ENCODE measurements around the gene ECT2L.

The ECT2L gene

DNA sequence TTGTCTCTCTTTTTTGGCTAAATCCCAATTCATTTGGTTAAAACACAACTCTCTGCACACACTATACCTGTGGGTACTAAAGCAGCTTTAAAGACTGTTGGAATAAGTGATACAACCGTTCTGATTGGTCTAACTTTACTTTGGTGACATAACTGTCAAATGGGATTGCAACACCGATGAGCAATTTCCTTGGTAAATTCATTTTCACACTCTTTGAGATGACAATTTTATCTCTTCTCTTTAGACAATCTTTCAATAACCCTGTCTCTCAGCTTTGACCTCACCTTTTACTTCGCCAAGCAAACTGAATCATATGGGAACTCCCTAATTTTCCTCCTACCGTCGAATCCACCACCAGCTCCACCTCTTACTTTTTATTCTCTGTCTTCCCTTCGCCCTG is 60.8 kb downstream of the ECT2L start:
- H3K27ac Mint-ChIP-seq, result no peak overlapping the region
- peaks cover 3% of the 10 kb centered on the region for H3K27me3 Mint-ChIP-seq (ENCODE audit: low read depth, poor library complexity)
- no peaks in the 10 kb centered on the region for H3K4me1 Mint-ChIP-seq
- H3K4me3 Mint-ChIP-seq, result no peak overlapping the region
- DNase-seq, result no peak
- peaks cover 3% of the 10 kb centered on the region for H3K9me3 Mint-ChIP-seq
- H3K36me3 Mint-ChIP-seq (ENCODE audit: low read depth), result no peaks in the 10 kb centered on the region
- TF ChIP-seq, protein P1, sequence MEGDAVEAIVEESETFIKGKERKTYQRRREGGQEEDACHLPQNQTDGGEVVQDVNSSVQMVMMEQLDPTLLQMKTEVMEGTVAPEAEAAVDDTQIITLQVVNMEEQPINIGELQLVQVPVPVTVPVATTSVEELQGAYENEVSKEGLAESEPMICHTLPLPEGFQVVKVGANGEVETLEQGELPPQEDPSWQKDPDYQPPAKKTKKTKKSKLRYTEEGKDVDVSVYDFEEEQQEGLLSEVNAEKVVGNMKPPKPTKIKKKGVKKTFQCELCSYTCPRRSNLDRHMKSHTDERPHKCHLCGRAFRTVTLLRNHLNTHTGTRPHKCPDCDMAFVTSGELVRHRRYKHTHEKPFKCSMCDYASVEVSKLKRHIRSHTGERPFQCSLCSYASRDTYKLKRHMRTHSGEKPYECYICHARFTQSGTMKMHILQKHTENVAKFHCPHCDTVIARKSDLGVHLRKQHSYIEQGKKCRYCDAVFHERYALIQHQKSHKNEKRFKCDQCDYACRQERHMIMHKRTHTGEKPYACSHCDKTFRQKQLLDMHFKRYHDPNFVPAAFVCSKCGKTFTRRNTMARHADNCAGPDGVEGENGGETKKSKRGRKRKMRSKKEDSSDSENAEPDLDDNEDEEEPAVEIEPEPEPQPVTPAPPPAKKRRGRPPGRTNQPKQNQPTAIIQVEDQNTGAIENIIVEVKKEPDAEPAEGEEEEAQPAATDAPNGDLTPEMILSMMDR (IDR thresholded peaks at IDR 0.05), result no peak

DNA sequence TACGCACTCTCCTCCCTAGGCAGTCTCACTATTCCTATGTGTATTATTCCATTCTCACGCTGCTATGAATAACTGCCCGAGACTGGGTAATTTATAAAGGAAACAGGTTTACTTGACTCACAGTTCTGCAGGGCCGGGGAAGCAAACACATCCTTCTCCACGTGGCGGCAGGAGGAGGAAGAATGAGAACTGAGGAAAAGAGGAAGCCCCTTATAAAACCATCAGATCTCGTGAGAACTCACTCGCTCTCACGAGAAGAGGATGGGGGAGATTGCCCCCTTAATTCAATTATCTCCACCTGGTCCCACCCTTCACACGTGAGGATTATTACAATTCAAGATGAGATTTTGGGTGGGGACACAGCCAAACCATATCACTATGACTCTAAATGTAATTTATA is 61.9 kb downstream of the ECT2L start:
- H3K36me3 Mint-ChIP-seq (ENCODE audit: low read depth), result no peaks in the 10 kb centered on the region
- TF ChIP-seq, protein P1 (IDR thresholded peaks at IDR 0.05), result no peak
- peaks cover 9% of the 10 kb centered on the region for H3K4me1 Mint-ChIP-seq
- DNase-seq, result no peak
- no peak overlapping the region for H3K27ac Mint-ChIP-seq
- H3K4me3 Mint-ChIP-seq, result no peak overlapping the region
- H3K27me3 Mint-ChIP-seq (ENCODE audit: low read depth, poor library complexity), result peaks cover 3% of the 10 kb centered on the region
- H3K9me3 Mint-ChIP-seq, result peaks cover 3% of the 10 kb centered on the region

DNA sequence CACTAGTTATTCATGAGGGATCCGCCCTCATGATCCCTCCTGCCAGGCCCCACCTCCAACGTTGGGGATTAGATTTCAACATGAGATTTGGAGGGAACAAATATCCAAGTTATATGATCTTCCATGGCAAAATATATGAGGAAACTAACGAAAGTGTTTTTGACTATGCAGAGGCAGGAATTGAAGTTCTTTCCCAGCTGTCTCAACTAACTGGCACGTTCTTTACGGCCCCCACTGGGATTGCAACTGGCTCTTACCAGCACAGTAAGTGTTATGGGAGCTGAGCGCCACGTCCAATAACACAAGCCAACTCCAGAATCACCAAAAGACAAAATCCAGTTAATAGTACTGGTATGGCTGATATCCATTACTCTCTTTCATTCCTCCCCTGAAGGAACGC is 66.6 kb downstream of the ECT2L start:
- TF ChIP-seq, protein P1 (IDR thresholded peaks at IDR 0.05), result no peak
- no peak overlapping the region for H3K27ac Mint-ChIP-seq
- no peak for DNase-seq
- H3K27me3 Mint-ChIP-seq (ENCODE audit: low read depth, poor library complexity), result peaks cover 3% of the 10 kb centered on the region
- peaks cover 16% of the 10 kb centered on the region for H3K4me1 Mint-ChIP-seq
- H3K9me3 Mint-ChIP-seq, result peaks cover 3% of the 10 kb centered on the region
- no peak overlapping the region for H3K4me3 Mint-ChIP-seq
- no peaks in the 10 kb centered on the region for H3K36me3 Mint-ChIP-seq (ENCODE audit: low read depth)

DNA sequence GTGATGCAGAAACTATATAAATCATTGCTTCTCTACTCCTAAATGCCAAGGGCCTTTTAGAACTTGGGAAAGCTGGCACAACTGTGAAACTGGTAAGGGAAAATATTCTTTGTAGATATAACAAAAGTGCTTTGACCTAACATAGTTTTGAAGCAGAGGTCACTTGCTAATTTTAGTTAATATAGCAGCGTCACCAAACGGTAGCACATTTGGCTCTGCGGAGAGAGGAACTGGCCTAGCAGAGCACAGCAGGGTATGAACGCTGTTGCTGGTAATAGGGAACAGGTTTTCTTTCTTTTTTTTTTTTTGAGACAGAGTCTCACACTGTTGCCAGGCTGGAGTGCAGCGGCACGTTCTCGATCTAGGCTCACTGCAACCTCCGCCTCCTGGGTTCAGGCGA is 67.4 kb downstream of the ECT2L start:
- Mint-ChIP-seq H3K4me1 (peaks cover 18% of the 10 kb centered on the region), H3K27me3 (ENCODE audit: low read depth, poor library complexity) (peaks cover 3% of the 10 kb centered on the region), H3K4me3 (no peak overlapping the region), H3K9me3 (peaks cover 3% of the 10 kb centered on the region), H3K36me3 (ENCODE audit: low read depth) (no peaks in the 10 kb centered on the region), H3K27ac (no peak overlapping the region)
- TF ChIP-seq, protein P1 (IDR thresholded peaks at IDR 0.05), result no peak
- no peak for DNase-seq

DNA sequence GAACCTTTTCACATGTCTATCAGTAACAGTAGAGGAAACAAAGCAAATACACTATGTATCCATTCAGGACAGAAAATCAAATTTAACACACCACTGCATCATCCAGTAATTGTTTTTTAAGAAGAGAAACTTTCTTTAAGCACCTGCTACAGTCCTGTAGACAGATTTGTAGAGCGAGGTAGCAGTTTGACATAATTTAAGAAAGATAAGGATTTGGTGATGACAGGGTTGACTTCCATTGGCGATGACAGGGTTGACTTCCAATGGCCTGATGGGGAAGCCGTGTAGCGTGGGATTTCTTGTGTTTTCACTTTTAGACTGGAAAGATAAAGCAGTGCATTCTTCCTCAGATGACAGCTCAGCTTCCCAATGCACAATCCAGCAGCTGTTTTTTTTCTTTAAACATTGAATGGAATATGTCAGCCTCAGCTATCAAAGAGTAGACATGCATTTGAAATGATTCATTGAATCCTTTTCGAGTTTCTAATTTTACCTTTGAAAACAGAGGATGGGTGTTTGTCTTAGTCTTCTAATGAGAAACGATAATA is 68.5 kb downstream of the ECT2L start:
- TF ChIP-seq, protein P1 (IDR thresholded peaks at IDR 0.05), result no peak
- H3K36me3 Mint-ChIP-seq (ENCODE audit: low read depth), result no peaks in the 10 kb centered on the region

DNA sequence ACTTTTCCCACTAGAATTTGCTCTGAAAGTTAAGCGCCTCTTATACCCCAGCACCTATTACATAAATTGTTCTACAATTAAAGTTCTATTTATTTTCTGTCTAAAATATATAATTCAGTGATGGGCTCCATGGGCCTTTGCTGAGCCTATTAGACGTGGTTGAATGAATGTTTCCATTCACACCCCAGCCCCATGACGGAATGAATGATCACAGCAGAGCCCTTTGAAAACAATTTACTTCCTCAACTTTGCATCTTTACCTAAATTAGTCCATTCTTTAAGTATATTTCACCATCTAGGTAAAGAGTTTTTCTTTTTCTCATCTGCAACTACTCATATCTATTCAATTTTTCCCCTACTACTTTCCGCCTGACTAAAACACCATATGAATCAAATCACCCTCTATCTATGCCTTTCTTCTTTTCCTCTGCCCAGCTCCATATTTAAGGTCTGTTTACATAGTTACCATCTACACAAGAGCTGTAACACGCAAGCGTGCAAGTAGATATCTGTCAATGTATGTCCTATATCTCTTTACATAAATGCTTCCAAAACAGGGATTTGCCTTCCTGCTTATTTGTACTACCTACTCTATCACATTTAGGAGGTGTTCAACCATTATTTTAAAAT is 69.7 kb downstream of the ECT2L start:
- H3K27me3 Mint-ChIP-seq (ENCODE audit: low read depth, poor library complexity), result peaks cover 6% of the 10 kb centered on the region

More for the DNA sequence above, 68.5 kb downstream of the ECT2L start:
- peaks cover 3% of the 10 kb centered on the region for H3K9me3 Mint-ChIP-seq
- H3K4me3 Mint-ChIP-seq, result no peak overlapping the region
- H3K4me1 Mint-ChIP-seq, result peaks cover 26% of the 10 kb centered on the region
- H3K27me3 Mint-ChIP-seq (ENCODE audit: low read depth, poor library complexity), result peaks cover 6% of the 10 kb centered on the region
- H3K27ac Mint-ChIP-seq, result no peak overlapping the region
- DNase-seq, result no peak

More for the DNA sequence above, 69.7 kb downstream of the ECT2L start:
- peak overlapping the region; percentile 0 for H3K27ac Mint-ChIP-seq
- no peak overlapping the region for H3K4me3 Mint-ChIP-seq
- peaks cover 31% of the 10 kb centered on the region for H3K4me1 Mint-ChIP-seq
- no peak for DNase-seq
- H3K9me3 Mint-ChIP-seq, result peaks cover 3% of the 10 kb centered on the region
- H3K36me3 Mint-ChIP-seq (ENCODE audit: low read depth), result no peaks in the 10 kb centered on the region
- TF ChIP-seq, protein P1 (IDR thresholded peaks at IDR 0.05), result no peak
